Measurements from ENCODE around the gene ZNF618.

ZNF618 gene

GRCh38 chr9:113873446-113873845 lies 2.7 kb upstream of the ZNF618 start:
- Histone ChIP-seq H4K20me1 (ENCODE audit: control insufficient read depth, insufficient read depth, low read depth, low read length) (no peaks in the 10 kb centered on the region), H3K9me3 (ENCODE audit: control insufficient read depth, insufficient read depth, low read length) (no peaks in the 10 kb centered on the region), H3K4me3 (ENCODE audit: low read length) (no peak overlapping the region), H3K36me3 (ENCODE audit: control insufficient read depth, low read length) (no peaks in the 10 kb centered on the region), H3F3A (ENCODE audit: control insufficient read depth, insufficient read depth) (no peaks in the 10 kb centered on the region), H3K9me2 (replicated peaks; ENCODE audit: control insufficient read depth, low read length) (no peaks in the 10 kb centered on the region), H3K27me3 (ENCODE audit: control insufficient read depth, low read length) (peaks cover 21% of the 10 kb centered on the region), H3K79me2 (ENCODE audit: control insufficient read depth, low read length) (no peaks in the 10 kb centered on the region), H3K27ac (ENCODE audit: low read depth, low read length) (no peak overlapping the region), H3K4me1 (ENCODE audit: control insufficient read depth, low read length) (no peaks in the 10 kb centered on the region), H3K4me2 (ENCODE audit: low read length) (no peak overlapping the region)
- no peak for TF ChIP-seq EZH2phosphoT487 (IDR thresholded peaks at IDR 0.05; ENCODE audit: borderline replicate concordance, low read length)
- TF ChIP-seq CTCF (IDR thresholded peaks at IDR 0.05; ENCODE audit: low read depth, low read length, poor library complexity, severe bottlenecking) = no peak

GRCh38 chr9:113873926-113874325 lies 2.2 kb upstream of the ZNF618 start:
- H3K36me3 ChIP-seq (ENCODE audit: control insufficient read depth, low read length) = no peaks in the 10 kb centered on the region
- no peaks in the 10 kb centered on the region for H3F3A ChIP-seq (ENCODE audit: control insufficient read depth, insufficient read depth)
- no peak overlapping the region for H3K4me3 ChIP-seq (ENCODE audit: low read length)
- H3K79me2 ChIP-seq (ENCODE audit: control insufficient read depth, low read length) = no peaks in the 10 kb centered on the region
- no peaks in the 10 kb centered on the region for H3K9me3 ChIP-seq (ENCODE audit: control insufficient read depth, insufficient read depth, low read length)
- H4K20me1 ChIP-seq (ENCODE audit: control insufficient read depth, insufficient read depth, low read depth, low read length) = no peaks in the 10 kb centered on the region
- TF ChIP-seq EZH2phosphoT487 (IDR thresholded peaks at IDR 0.05; ENCODE audit: borderline replicate concordance, low read length) = no peak
- TF ChIP-seq CTCF (IDR thresholded peaks at IDR 0.05; ENCODE audit: low read depth, low read length, poor library complexity, severe bottlenecking) = no peak
- no peaks in the 10 kb centered on the region for H3K9me2 ChIP-seq (replicated peaks; ENCODE audit: control insufficient read depth, low read length)
- H3K4me2 ChIP-seq (ENCODE audit: low read length) = no peak overlapping the region
- no peaks in the 10 kb centered on the region for H3K4me1 ChIP-seq (ENCODE audit: control insufficient read depth, low read length)
- peaks cover 21% of the 10 kb centered on the region for H3K27me3 ChIP-seq (ENCODE audit: control insufficient read depth, low read length)
- H3K27ac ChIP-seq (ENCODE audit: low read depth, low read length) = no peak overlapping the region

- Histone ChIP-seq H4K20me1 (ENCODE audit: control insufficient read depth, insufficient read depth, low read depth, low read length) (no peaks in the 10 kb centered on the region), H3F3A (ENCODE audit: control insufficient read depth, insufficient read depth) (no peaks in the 10 kb centered on the region), H3K4me1 (ENCODE audit: control insufficient read depth, low read length) (no peaks in the 10 kb centered on the region), H3K27me3 (ENCODE audit: control insufficient read depth, low read length) (peaks cover 21% of the 10 kb centered on the region), H3K9me3 (ENCODE audit: control insufficient read depth, insufficient read depth, low read length) (no peaks in the 10 kb centered on the region), H3K79me2 (ENCODE audit: control insufficient read depth, low read length) (no peaks in the 10 kb centered on the region), H3K4me3 (ENCODE audit: low read length) (no peak overlapping the region), H3K9me2 (replicated peaks; ENCODE audit: control insufficient read depth, low read length) (no peaks in the 10 kb centered on the region), H3K36me3 (ENCODE audit: control insufficient read depth, low read length) (no peaks in the 10 kb centered on the region), H3K27ac (ENCODE audit: low read depth, low read length) (no peak overlapping the region), H3K4me2 (ENCODE audit: low read length) (no peak overlapping the region)
- TF ChIP-seq CTCF (IDR thresholded peaks at IDR 0.05; ENCODE audit: low read depth, low read length, poor library complexity, severe bottlenecking) (no peak), EZH2phosphoT487 (IDR thresholded peaks at IDR 0.05; ENCODE audit: borderline replicate concordance, low read length) (peak; percentile 69)
Measured at GRCh38 chr9:113875459-113876150, 504 bp upstream of the ZNF618 start.
